Neural progenitor cell (in vitro differentiated cells): ENCODE data around the gene SPG21. TPM values are rescaled to one million over a fixed set of nuclear protein-coding genes. Genes with fewer than 3 reads are reported as not detected.

Experiments
- DNase-seq: peaks from one replicate; pipeline ENCODE4 v3.0.0-alpha.2; 2016; ENCODE audit warnings: low spot score
- H2AFZ ChIP-seq: fragments of 200-600 bp; sonication (generic); replicated peaks from 2 replicates; pipeline ENCODE4 v1.6.1; 2016; ENCODE audit warnings: antibody characterized with exemption
- H3F3A ChIP-seq: fragments of 200-600 bp; sonication (generic); 2 replicates; pipeline ENCODE4 v1.6.1; 2016; ENCODE audit warnings: antibody characterized with exemption, low read depth
- H3K27ac ChIP-seq: fragments of 200-600 bp; sonication (generic); 2 replicates; pipeline ENCODE4 v1.5.1; 2016; ENCODE audit warnings: mild to moderate bottlenecking
- H3K27me3 ChIP-seq: fragments of 200-600 bp; sonication (generic); 2 replicates; pipeline ENCODE4 v1.6.1; 2016; ENCODE audit warnings: mild to moderate bottlenecking, moderate library complexity
- H3K36me3 ChIP-seq: fragments of 200-600 bp; sonication (generic); 2 replicates; pipeline ENCODE4 v1.5.1; 2016
- H3K4me1 ChIP-seq: fragments of 200-600 bp; sonication (generic); 2 replicates; pipeline ENCODE4 v1.6.1; 2016; ENCODE audit warnings: mixed run types
- H3K4me2 ChIP-seq: fragments of 200-600 bp; sonication (generic); 2 replicates; pipeline ENCODE4 v1.6.1; 2016
- H3K4me3 ChIP-seq: fragments of 200-600 bp; sonication (generic); 2 replicates; pipeline ENCODE4 v1.5.1; 2016
- H3K79me2 ChIP-seq: fragments of 200-600 bp; sonication (generic); 2 replicates; pipeline ENCODE4 v1.6.1; 2016; ENCODE audit warnings: low read depth
- H3K9ac ChIP-seq: fragments of 200-600 bp; sonication (generic); 2 replicates; pipeline ENCODE4 v1.6.1; 2016
- H3K9me3 ChIP-seq: fragments of 200-600 bp; sonication (generic); 2 replicates; pipeline ENCODE4 v1.5.1; 2016; ENCODE audit warnings: low read depth
- H4K20me1 ChIP-seq: fragments of 200-600 bp; sonication (generic); 2 replicates; pipeline ENCODE4 v1.6.1; 2016; ENCODE audit warnings: low read depth
- H3K27ac Mint-ChIP-seq: 3 replicates; pipeline ENCODE4 v1.8.0; 2021; ENCODE audit warnings: mixed read lengths
- H3K27me3 Mint-ChIP-seq: 2 replicates; pipeline ENCODE4 v1.8.0; 2022; ENCODE audit warnings: low read depth, mild to moderate bottlenecking, inconsistent platforms, moderate library complexity, mixed read lengths; ENCODE audit not compliant: insufficient read depth
- H3K36me3 Mint-ChIP-seq: 3 replicates; pipeline ENCODE4 v1.8.0; 2021; ENCODE audit warnings: mixed read lengths
- H3K4me1 Mint-ChIP-seq: 3 replicates; pipeline ENCODE4 v1.8.0; 2021; ENCODE audit warnings: mixed read lengths
- H3K4me3 Mint-ChIP-seq: 3 replicates; pipeline ENCODE4 v1.8.0; 2021; ENCODE audit warnings: mild to moderate bottlenecking, moderate library complexity, mixed read lengths
- H3K9me3 Mint-ChIP-seq: 3 replicates; pipeline ENCODE4 v1.8.0; 2020; ENCODE audit warnings: mixed read lengths
- CTCF ChIP-seq: fragments of 200-600 bp; sonication (generic); IDR thresholded peaks from 2 replicates; pipeline ENCODE4 v1.5.1; 2017; ENCODE audit warnings: antibody characterized with exemption, mild to moderate bottlenecking
- EZH2 ChIP-seq: fragments of 200-600 bp; sonication (generic); IDR thresholded peaks from 2 replicates; pipeline ENCODE4 v1.6.1; 2017; ENCODE audit warnings: antibody characterized with exemption, mild to moderate bottlenecking, moderate library complexity
- EZH2phosphoT487 ChIP-seq: fragments of 200-600 bp; sonication (generic); IDR thresholded peaks from 2 replicates; pipeline ENCODE4 v1.6.1; 2017; ENCODE audit warnings: antibody characterized with exemption
- total RNA-seq: library from RNA; depleted of rRNA; stranded (reverse); fragments of >200 nt; gene quantifications from 2 replicates; pipeline ENCODE4 v1.2.3, GENCODE V29; 2015; ENCODE audit warnings: low replicate concordance

Gene SPG21
- total RNA-seq, 1 donor from 2014 or later, result 84.4 TPM

- Mint-ChIP-seq H3K27me3 (no peaks in the 10 kb centered on the region), H3K9me3 (no peaks in the 10 kb centered on the region), H3K4me3 (no peak overlapping the region), H3K27ac (no peak overlapping the region), H3K4me1 (peaks cover 20% of the 10 kb centered on the region), H3K36me3 (peaks cover 20% of the 10 kb centered on the region)
- Histone ChIP-seq H3K27ac (no peak overlapping the region), H3K79me2 (no peaks in the 10 kb centered on the region), H3K4me3 (no peak overlapping the region), H2AFZ (no peak overlapping the region), H3K4me2 (no peak overlapping the region), H3K27me3 (no peaks in the 10 kb centered on the region), H3K4me1 (peaks cover 18% of the 10 kb centered on the region), H3K9me3 (no peaks in the 10 kb centered on the region), H3F3A (peaks cover 21% of the 10 kb centered on the region), H3K36me3 (peaks cover 8% of the 10 kb centered on the region), H3K9ac (no peak overlapping the region), H4K20me1 (no peaks in the 10 kb centered on the region)
- TF ChIP-seq CTCF (no peak), EZH2 (no peak), EZH2phosphoT487 (no peak)
- DNase-seq, result no peak
Measured at GRCh38 chr15:64975390-64975789, 14.3 kb downstream of the SPG21 start.

- H3K27me3 Mint-ChIP-seq, result peaks cover 2% of the 10 kb centered on the region
- H3K9me3 Mint-ChIP-seq, result no peaks in the 10 kb centered on the region
- Histone ChIP-seq H3K4me3 (no peak overlapping the region), H3F3A (no peaks in the 10 kb centered on the region), H3K4me1 (no peaks in the 10 kb centered on the region), H3K9ac (no peak overlapping the region), H3K27ac (no peak overlapping the region), H3K36me3 (peaks cover 8% of the 10 kb centered on the region), H3K27me3 (no peaks in the 10 kb centered on the region), H2AFZ (no peak overlapping the region), H3K79me2 (no peaks in the 10 kb centered on the region), H3K9me3 (no peaks in the 10 kb centered on the region), H3K4me2 (no peak overlapping the region), H4K20me1 (no peaks in the 10 kb centered on the region)
- no peak for DNase-seq
- H3K4me3 Mint-ChIP-seq, result no peak overlapping the region
- H3K4me1 Mint-ChIP-seq, result no peaks in the 10 kb centered on the region
- H3K36me3 Mint-ChIP-seq, result peaks cover 31% of the 10 kb centered on the region
- TF ChIP-seq EZH2phosphoT487 (no peak), EZH2 (no peak), CTCF (no peak)
- no peak overlapping the region for H3K27ac Mint-ChIP-seq
Measured at GRCh38 chr15:64970698-64971097, 19.0 kb downstream of the SPG21 start.

GRCh38 chr15:64969401-64969800 is 20.3 kb downstream of the SPG21 start:
- Mint-ChIP-seq H3K36me3 (peaks cover 35% of the 10 kb centered on the region), H3K9me3 (no peaks in the 10 kb centered on the region), H3K4me3 (no peak overlapping the region), H3K27me3 (peaks cover 2% of the 10 kb centered on the region), H3K27ac (no peak overlapping the region), H3K4me1 (no peaks in the 10 kb centered on the region)
- Histone ChIP-seq H3K27ac (no peak overlapping the region), H3K9ac (no peak overlapping the region), H3K36me3 (peaks cover 5% of the 10 kb centered on the region), H3K27me3 (no peaks in the 10 kb centered on the region), H3K4me1 (no peaks in the 10 kb centered on the region), H3K9me3 (no peaks in the 10 kb centered on the region), H3K4me3 (no peak overlapping the region), H3K79me2 (no peaks in the 10 kb centered on the region), H4K20me1 (no peaks in the 10 kb centered on the region), H2AFZ (no peak overlapping the region), H3K4me2 (no peak overlapping the region), H3F3A (no peaks in the 10 kb centered on the region)
- DNase-seq, result no peak
- no peak for TF ChIP-seq EZH2
- TF ChIP-seq EZH2phosphoT487, result no peak
- TF ChIP-seq CTCF, result no peak

- DNase-seq, result no peak
- no peak overlapping the region for H2AFZ ChIP-seq
- H3K4me1 Mint-ChIP-seq, result no peaks in the 10 kb centered on the region
- peaks cover 6% of the 10 kb centered on the region for H3K27me3 Mint-ChIP-seq
- H3K4me1 ChIP-seq, result no peaks in the 10 kb centered on the region
- no peak overlapping the region for H3K27ac ChIP-seq
- no peaks in the 10 kb centered on the region for H3K36me3 ChIP-seq
- H3K9me3 ChIP-seq, result no peaks in the 10 kb centered on the region
- H3K4me3 Mint-ChIP-seq, result no peak overlapping the region
- H3F3A ChIP-seq, result no peaks in the 10 kb centered on the region
- H3K9me3 Mint-ChIP-seq, result no peaks in the 10 kb centered on the region
- no peak overlapping the region for H3K27ac Mint-ChIP-seq
- H3K36me3 Mint-ChIP-seq, result peaks cover 42% of the 10 kb centered on the region
- H4K20me1 ChIP-seq, result no peaks in the 10 kb centered on the region
- no peak overlapping the region for H3K4me2 ChIP-seq
- no peaks in the 10 kb centered on the region for H3K27me3 ChIP-seq
- H3K4me3 ChIP-seq, result no peak overlapping the region
- no peaks in the 10 kb centered on the region for H3K79me2 ChIP-seq
- H3K9ac ChIP-seq, result no peak overlapping the region
- TF ChIP-seq CTCF, result peak; percentile 30
- TF ChIP-seq EZH2phosphoT487, result no peak
Measured at GRCh38 chr15:64961013-64961412, 28.7 kb downstream of the SPG21 start.
